Measurements from ENCODE around the gene KAT8.
A peak's percentile ranks its signal among the peaks of the same experiment; 100 is the strongest.

Gene KAT8

GRCh38 chr16:31117384-31118222 lies at the start of gene KAT8:
KAT8 (plus strand) TSS chr16:31117664; CDS start chr16:31117682, 18 bp downstream.
- peak; percentile 97 to 100 (median 99) for DNase-seq
- intact Hi-C loops (cut with DNase I) = no loop called here

- no peak for DNase-seq
- intact Hi-C loops (cut with DNase I) = loop anchor here (5.0 kb wide), 1 partner anchor 40 kb away; the partner anchor contains the start of gene STX4
These were observed 45.6 kb upstream of the KAT8 start for GRCh38 chr16:31071861-31072260.

DNA sequence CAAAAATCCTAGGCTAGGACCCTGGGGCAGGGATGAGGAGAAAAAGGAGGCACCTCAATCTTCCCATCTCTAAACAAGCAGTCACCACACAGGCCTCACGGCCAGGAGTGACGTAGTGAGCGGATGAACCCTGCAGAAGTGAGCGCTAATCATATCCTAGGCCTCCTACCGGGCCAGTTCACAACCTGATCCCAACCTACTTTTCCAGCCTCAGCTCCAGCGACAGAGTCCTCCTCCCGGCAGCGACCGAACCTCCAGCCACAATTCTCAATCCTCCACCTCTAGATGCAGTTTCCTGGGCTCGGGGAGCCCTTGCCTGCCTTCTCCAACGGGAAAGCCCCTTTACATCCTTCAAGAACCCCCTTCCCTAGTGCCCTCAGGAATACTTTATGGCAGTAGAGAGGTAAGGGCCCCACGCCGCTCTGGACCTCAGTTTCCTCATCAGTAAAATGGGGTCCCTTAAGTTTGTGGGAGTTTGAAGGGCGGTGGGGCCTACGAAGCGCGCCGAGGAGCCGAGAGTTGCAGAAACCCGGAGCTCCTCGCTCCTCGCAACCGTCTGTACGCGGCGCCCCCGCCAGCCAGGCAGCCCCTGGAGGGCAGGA lies 44.8 kb upstream of the KAT8 start:
- peak in 23 of 42 donors; percentile 3 to 66 (median 39) for DNase-seq
- intact Hi-C loops (cut with DNase I) = loop anchor here (5.0 kb wide), 1 partner anchor 40 kb away; the partner anchor contains the start of gene STX4

DNA sequence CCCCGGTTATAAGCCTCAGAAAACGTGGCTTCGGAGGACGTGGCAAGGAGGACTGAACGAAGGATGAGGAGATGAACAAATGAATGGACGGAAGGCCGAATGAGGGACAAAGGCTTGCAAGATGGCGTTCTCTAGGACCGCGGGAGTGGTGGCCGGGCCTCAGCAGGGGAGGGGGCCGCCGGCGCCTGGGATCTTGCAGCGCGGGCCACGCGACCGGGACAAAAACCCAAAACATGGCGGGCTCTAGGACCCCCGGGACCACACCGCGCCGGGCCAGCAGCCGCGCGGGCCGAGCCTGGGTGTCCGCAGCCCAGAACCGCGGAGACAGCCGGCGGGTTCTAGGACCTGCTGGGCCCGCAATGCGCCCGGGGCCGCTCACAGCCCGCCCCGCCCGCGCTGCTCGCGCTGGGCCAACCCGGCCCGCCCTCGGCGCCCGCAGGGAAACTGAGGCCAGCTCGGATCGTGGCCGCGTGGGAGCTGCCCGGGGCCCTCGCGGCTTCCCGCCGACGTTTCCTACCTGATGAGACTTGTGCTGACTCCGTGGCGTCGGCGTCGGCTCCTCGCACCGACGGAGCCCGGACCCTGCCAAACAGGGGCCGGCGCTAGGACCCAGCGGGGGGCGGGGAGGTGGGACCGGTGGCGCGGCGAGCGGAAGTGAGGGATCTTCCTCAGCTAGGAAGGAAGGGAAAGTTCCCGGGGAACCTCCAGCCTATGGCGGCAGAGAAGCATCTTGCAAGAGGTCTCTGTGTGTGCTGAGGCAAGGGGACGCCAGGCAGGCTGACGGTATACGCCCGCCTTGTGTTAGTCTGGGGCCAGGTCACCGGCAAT lies 44.1 kb upstream of the KAT8 start:
- DNase-seq = peak; percentile 87 to 98 (median 96)
- intact Hi-C loops (cut with DNase I) = loop anchor here (5.0 kb wide), 1 partner anchor 41 kb away; the partner anchor contains the start of gene STX4

DNA sequence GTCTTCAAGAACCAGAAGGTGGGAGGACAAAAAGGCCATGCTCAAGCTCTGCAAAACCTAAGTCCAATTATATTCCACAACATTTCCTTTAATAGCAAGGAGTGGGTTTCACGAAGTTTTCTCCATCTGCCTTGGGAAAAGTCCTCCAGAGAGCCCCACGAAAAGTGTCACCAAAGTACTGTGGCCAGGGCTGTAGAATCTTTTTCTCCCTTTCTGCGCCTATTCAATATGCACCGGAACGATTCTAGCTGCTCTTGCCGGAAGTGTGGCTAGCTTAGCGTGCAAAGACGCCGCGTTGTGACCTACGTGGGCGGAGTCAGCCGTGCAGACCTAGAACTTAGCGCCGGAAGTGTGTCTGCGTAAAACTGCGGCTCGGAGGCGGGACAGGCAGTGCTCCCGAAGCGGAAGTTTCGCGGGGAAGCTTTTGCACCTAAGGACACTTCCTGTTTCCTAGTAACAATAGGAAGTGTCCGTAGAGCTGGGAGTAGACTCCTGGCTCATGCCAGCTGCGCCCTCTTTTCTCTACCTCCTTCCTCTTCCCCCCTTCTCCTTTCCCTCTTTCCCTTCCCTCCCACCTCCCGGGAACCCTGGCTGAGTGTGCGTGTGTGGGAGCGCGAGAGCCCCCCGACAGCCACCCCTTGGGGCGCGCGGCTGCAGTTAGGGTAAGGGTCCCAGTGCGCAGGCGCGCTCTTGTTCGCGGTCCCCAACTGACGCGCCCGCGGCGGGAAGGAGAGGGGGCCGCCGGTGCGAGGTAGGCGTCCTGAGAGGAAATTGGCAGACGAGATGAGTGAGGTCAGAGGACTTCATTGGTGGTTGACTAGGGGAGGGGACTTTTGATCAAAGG lies 43.3 kb upstream of the KAT8 start, which contains the start of the genes ZNF646 and ZNF668:
Gene ZNF646, plus strand, starts transcription at position 453 of the 844 bp plus-strand sequence. CDS start 1,903 bp downstream, outside the sequence.
Gene ZNF668, minus strand, starts transcription at position 271 of the 844 bp plus-strand sequence. CDS start 9,781 bp downstream, outside the sequence.
- peak; percentile 97 to 100 (median 99) for DNase-seq
- intact Hi-C loops (cut with DNase I) = loop anchor here (5.0 kb wide), 1 partner anchor 42 kb away; the partner anchor contains the start of gene STX4

DNA sequence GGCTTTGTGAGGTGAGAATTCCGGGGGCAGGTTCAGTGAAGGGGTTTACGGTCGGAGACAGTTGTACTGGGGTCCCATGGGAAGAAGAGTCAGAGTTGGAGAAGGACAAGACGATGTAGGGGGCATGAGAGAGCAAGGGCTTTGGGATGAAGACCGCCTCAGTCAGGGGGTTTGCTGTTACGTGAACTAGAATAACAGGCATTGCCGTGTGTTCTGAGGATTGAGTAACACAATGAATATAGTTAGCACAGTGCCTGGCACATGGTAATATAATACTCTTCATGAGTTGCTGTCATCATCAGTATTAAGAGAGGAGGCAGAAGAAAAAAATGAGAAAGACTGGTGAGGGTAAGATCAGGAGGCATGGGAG lies 42.7 kb upstream of the KAT8 start:
- intact Hi-C loops (cut with DNase I) = loop anchor here (5.0 kb wide), 1 partner anchor 42 kb away; the partner anchor contains the start of gene STX4
- DNase-seq = no peak

- intact Hi-C loops (cut with DNase I) = no loop called here
- no peak for DNase-seq
These were observed 41.1 kb upstream of the KAT8 start for GRCh38 chr16:31076319-31076718.

GRCh38 chr16:31077024-31077423 lies 40.4 kb upstream of the KAT8 start:
- DNase-seq = no peak
- intact Hi-C loops (cut with DNase I) = no loop called here

DNA sequence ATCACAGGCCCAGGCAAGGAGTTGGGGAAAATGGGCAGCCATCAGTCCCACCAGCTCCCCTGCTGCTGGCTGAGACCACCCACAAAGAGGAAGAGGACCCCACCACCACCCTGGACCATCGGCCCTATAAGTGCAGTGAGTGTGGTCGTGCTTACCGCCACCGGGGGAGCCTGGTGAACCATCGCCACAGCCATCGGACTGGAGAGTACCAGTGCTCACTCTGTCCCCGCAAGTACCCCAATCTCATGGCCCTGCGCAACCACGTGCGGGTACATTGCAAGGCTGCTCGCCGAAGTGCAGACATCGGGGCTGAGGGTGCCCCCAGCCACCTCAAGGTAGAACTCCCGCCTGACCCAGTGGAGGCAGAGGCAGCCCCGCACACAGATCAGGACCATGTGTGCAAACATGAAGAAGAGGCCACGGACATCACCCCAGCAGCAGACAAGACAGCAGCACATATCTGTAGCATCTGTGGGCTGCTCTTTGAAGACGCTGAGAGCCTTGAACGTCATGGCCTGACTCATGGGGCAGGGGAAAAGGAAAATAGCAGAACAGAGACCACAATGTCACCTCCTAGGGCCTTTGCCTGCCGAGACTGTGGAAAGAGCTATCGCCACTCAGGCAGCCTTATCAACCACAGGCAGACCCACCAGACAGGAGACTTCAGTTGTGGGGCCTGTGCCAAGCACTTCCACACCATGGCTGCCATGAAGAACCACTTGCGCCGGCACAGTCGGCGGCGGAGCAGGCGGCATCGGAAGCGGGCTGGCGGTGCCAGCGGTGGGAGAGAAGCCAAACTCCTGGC lies 39.7 kb upstream of the KAT8 start:
- intact Hi-C loops (cut with DNase I) = no loop called here
- DNase-seq = no peak

GRCh38 chr16:31078597-31079341 lies 38.7 kb upstream of the KAT8 start:
- intact Hi-C loops (cut with DNase I) = no loop called here
- DNase-seq = no peak

DNA sequence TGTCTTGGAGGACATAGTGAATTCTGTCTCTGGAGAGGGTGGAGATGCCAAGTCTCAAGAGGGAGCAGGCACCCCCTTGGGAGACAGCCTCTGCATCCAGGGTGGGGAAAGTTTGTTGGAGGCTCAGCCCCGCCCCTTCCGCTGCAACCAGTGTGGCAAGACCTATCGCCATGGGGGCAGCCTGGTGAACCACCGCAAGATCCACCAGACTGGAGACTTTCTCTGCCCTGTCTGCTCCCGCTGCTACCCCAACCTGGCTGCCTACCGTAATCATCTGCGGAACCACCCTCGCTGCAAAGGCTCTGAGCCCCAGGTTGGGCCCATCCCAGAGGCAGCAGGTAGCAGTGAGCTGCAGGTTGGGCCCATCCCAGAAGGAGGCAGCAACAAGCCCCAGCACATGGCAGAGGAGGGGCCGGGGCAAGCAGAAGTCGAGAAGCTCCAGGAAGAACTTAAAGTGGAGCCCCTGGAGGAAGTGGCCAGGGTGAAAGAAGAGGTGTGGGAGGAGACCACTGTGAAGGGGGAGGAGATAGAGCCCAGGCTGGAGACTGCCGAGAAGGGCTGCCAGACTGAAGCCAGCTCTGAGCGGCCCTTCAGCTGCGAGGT lies 38.0 kb upstream of the KAT8 start:
- intact Hi-C loops (cut with DNase I) = no loop called here
- DNase-seq = no peak

- intact Hi-C loops (cut with DNase I) = no loop called here
- DNase-seq = no peak
These were observed 37.3 kb upstream of the KAT8 start for GRCh38 chr16:31080035-31080629.

GRCh38 chr16:31080756-31081419 lies 36.6 kb upstream of the KAT8 start:
- no peak for DNase-seq
- intact Hi-C loops (cut with DNase I) = no loop called here

GRCh38 chr16:31081428-31082351 lies 35.8 kb upstream of the KAT8 start:
- peak in 22 of 42 donors; percentile 12 to 74 (median 44) for DNase-seq
- intact Hi-C loops (cut with DNase I) = no loop called here

Measured in head of caudate nucleus (tissue), 42 donors.